ENCODE measurements around the gene PRKG1. TPM values are rescaled to one million over a fixed set of nuclear protein-coding genes. Genes with fewer than 3 reads are reported as not detected.

Gene PRKG1
- total RNA-seq, 1 experiment from 2014 or later, result 7.4 TPM

GRCh38 chr10:52279546-52279945 is 1205.3 kb downstream of the PRKG1 start:
- CTCF ChIA-PET, result no interaction called here
- POLR2A ChIA-PET (ENCODE audit: unreplicated experiment), result interaction anchor here (0.6 kb wide), 1 partner anchor 1309 kb away, joined by 5 read pairs; no protein-coding TSS in a partner anchor
- H3K9me3 ChIP-seq (ENCODE audit: low read length), result no peaks in the 10 kb centered on the region
- H3F3A ChIP-seq (ENCODE audit: low read length, unreplicated experiment), result no peaks in the 10 kb centered on the region
- no peaks in the 10 kb centered on the region for H4K20me1 ChIP-seq (ENCODE audit: low read length)
- no peak for ATAC-seq
- no peak for TF ChIP-seq EZH2 (IDR thresholded peaks at IDR 0.05; ENCODE audit: low read length, unreplicated experiment)
- no peak for TF ChIP-seq CTCF (conservative IDR thresholded peaks at IDR 0.05; ENCODE audit: low read depth, low read length)
- TF ChIP-seq EZH2phosphoT487 (IDR thresholded peaks at IDR 0.05; ENCODE audit: borderline replicate concordance, low read length), result no peak
- no peaks in the 10 kb centered on the region for H3K36me3 ChIP-seq (ENCODE audit: low read depth, low read length)
- DNase-seq, result no peak
- H3K9ac ChIP-seq (ENCODE audit: low read length), result no peak overlapping the region
- H2AFZ ChIP-seq (ENCODE audit: low read length), result no peak overlapping the region
- H3K27me3 ChIP-seq (ENCODE audit: low read length), result no peaks in the 10 kb centered on the region
- no peaks in the 10 kb centered on the region for H3K4me1 ChIP-seq (ENCODE audit: insufficient read depth, low read length)
- no peak overlapping the region for H3K4me2 ChIP-seq (ENCODE audit: low read length)
- no peak overlapping the region for H3K4me3 ChIP-seq (ENCODE audit: low read length)
- H3K27ac ChIP-seq (ENCODE audit: low read length), result no peak overlapping the region
- intact Hi-C loops (cut with micrococcal nuclease), result no loop called here
- no TSS peak for BruUV-seq (replicated peaks)
- H3K9me2 ChIP-seq (replicated peaks; ENCODE audit: low read length), result no peaks in the 10 kb centered on the region
- no peaks in the 10 kb centered on the region for H3K79me2 ChIP-seq (ENCODE audit: low read length)

GRCh38 chr10:52280051-52280450 is 1205.8 kb downstream of the PRKG1 start:
- Histone ChIP-seq H3K27ac (ENCODE audit: low read length) (no peak overlapping the region), H3K9ac (ENCODE audit: low read length) (no peak overlapping the region), H3K9me2 (replicated peaks; ENCODE audit: low read length) (no peaks in the 10 kb centered on the region), H2AFZ (ENCODE audit: low read length) (no peak overlapping the region), H3F3A (ENCODE audit: low read length, unreplicated experiment) (no peaks in the 10 kb centered on the region), H3K36me3 (ENCODE audit: low read depth, low read length) (no peaks in the 10 kb centered on the region), H3K27me3 (ENCODE audit: low read length) (no peaks in the 10 kb centered on the region), H3K4me1 (ENCODE audit: insufficient read depth, low read length) (no peaks in the 10 kb centered on the region), H3K9me3 (ENCODE audit: low read length) (no peaks in the 10 kb centered on the region), H4K20me1 (ENCODE audit: low read length) (no peaks in the 10 kb centered on the region), H3K4me2 (ENCODE audit: low read length) (no peak overlapping the region), H3K79me2 (ENCODE audit: low read length) (no peaks in the 10 kb centered on the region), H3K4me3 (ENCODE audit: low read length) (no peak overlapping the region)
- DNase-seq, result no peak
- ChIA-PET POLR2A (ENCODE audit: unreplicated experiment) (interaction anchor here (0.6 kb wide), 1 partner anchor 1308 kb away, joined by 5 read pairs; no protein-coding TSS in a partner anchor), CTCF (no interaction called here)
- intact Hi-C loops (cut with micrococcal nuclease), result no loop called here
- BruUV-seq (replicated peaks), result no TSS peak
- no peak for ATAC-seq
- no peak for TF ChIP-seq EZH2 (IDR thresholded peaks at IDR 0.05; ENCODE audit: low read length, unreplicated experiment)

GRCh38 chr10:52283174-52283573 is 1208.9 kb downstream of the PRKG1 start:
- no peak overlapping the region for H3K4me3 ChIP-seq (ENCODE audit: low read length)
- intact Hi-C loops (cut with micrococcal nuclease), result no loop called here
- no peaks in the 10 kb centered on the region for H3K4me1 ChIP-seq (ENCODE audit: insufficient read depth, low read length)
- H3K27me3 ChIP-seq (ENCODE audit: low read length), result no peaks in the 10 kb centered on the region
- H3K4me2 ChIP-seq (ENCODE audit: low read length), result no peak overlapping the region
- no peak overlapping the region for H3K9ac ChIP-seq (ENCODE audit: low read length)
- no peak for TF ChIP-seq CTCF (conservative IDR thresholded peaks at IDR 0.05; ENCODE audit: low read depth, low read length)
- no peak for TF ChIP-seq EZH2 (IDR thresholded peaks at IDR 0.05; ENCODE audit: low read length, unreplicated experiment)
- TF ChIP-seq EZH2phosphoT487 (IDR thresholded peaks at IDR 0.05; ENCODE audit: borderline replicate concordance, low read length), result no peak
- ChIA-PET CTCF (no interaction called here), POLR2A (ENCODE audit: unreplicated experiment) (no interaction called here)
- no peak overlapping the region for H2AFZ ChIP-seq (ENCODE audit: low read length)
- DNase-seq (peak; percentile 45), ATAC-seq (0 out of 2 replicates have a peak, but pooled peaks have one; percentile 43)
- no TSS peak for BruUV-seq (replicated peaks)
- H3F3A ChIP-seq (ENCODE audit: low read length, unreplicated experiment), result no peaks in the 10 kb centered on the region
- no peak overlapping the region for H3K27ac ChIP-seq (ENCODE audit: low read length)
- no peaks in the 10 kb centered on the region for H3K9me3 ChIP-seq (ENCODE audit: low read length)
- H4K20me1 ChIP-seq (ENCODE audit: low read length), result no peaks in the 10 kb centered on the region
- no peaks in the 10 kb centered on the region for H3K36me3 ChIP-seq (ENCODE audit: low read depth, low read length)
- no peaks in the 10 kb centered on the region for H3K79me2 ChIP-seq (ENCODE audit: low read length)
- H3K9me2 ChIP-seq (replicated peaks; ENCODE audit: low read length), result no peaks in the 10 kb centered on the region
